Sigmoid colon (tissue), 7 donors: ENCODE data around the gene ICE1. TPM values are rescaled to one million over a fixed set of nuclear protein-coding genes. Genes with fewer than 3 reads are reported as not detected.
"Not testable (repeated sequence)": the region's sequence is repeated elsewhere in the genome, so short reads cannot be mapped to it uniquely, and the experiment has no call there.

Experiments used
- DNase-seq: peaks from one replicate; pipeline ENCODE4 v3.0.0-alpha.2; 2019
- H3K27ac ChIP-seq, 4 donors: fragments of 200-600 bp; sonication (generic); one replicate each; pipeline ENCODE4 v1.5.1; 2016 to 2019; ENCODE audit warnings: mild to moderate bottlenecking in 1 of 4
- H3K27me3 ChIP-seq, 3 donors: fragments of 200-600 bp; sonication (generic); one replicate each; pipeline ENCODE4 v1.5.1; 2019; ENCODE audit warnings: mild to moderate bottlenecking in 1 of 3
- H3K36me3 ChIP-seq, 4 donors: fragments of 200-600 bp; sonication (generic); one replicate each; pipeline ENCODE4 v1.5.1; 2016 to 2019
- H3K4me1 ChIP-seq, 4 donors: fragments of 200-600 bp; sonication (generic); one replicate each; pipeline ENCODE4 v1.5.1; 2017 to 2019
- H3K4me3 ChIP-seq, 4 donors: fragments of 200-600 bp; sonication (generic); one replicate each; pipeline ENCODE4 v1.5.1; 2017 to 2019; ENCODE audit warnings: mild to moderate bottlenecking in 2 of 4, moderate library complexity in 1 of 4
- H3K9me3 ChIP-seq, 4 donors: fragments of 200-600 bp in 3 of 4; sonication (generic) in 3 of 4; one replicate each; pipeline versions ENCODE4 v1.5.1 to v1.6.1; 2013 to 2019
- CTCF ChIP-seq, 4 experiments: fragments of 450-650 bp in 3 of 4; fragments of 200-600 bp in 1 of 4; IDR thresholded peaks; one replicate each; pipeline ENCODE4 v1.5.1; 2016 to 2019; ENCODE audit warnings: antibody characterized with exemption in 4 of 4, mild to moderate bottlenecking in 3 of 4, moderate library complexity in 2 of 4
- EP300 ChIP-seq, 4 donors: sonication (generic); formaldehyde crosslinking; IDR thresholded peaks; one replicate each; pipeline ENCODE4 v1.6.1; 2017; ENCODE audit warnings: antibody characterized with exemption in 4 of 4
- POLR2A ChIP-seq, 2 donors: fragments of 450-650 bp; IDR thresholded peaks; one replicate each; pipeline ENCODE4 v1.6.1; 2016; ENCODE audit warnings: antibody characterized with exemption in 2 of 2, mild to moderate bottlenecking in 2 of 2, moderate library complexity in 2 of 2
- POLR2AphosphoS5 ChIP-seq, 4 donors: sonication (generic); formaldehyde crosslinking; IDR thresholded peaks; one replicate each; pipeline ENCODE4 v1.6.1; 2017; ENCODE audit warnings: antibody characterized with exemption in 4 of 4
- WGBS, 2 donors: extraction: QIAGEN DNeasy Blood & Tissue Kit; methylation state at CpG; one replicate each; pipeline ENCODE4 v1.1.7; 2013; 5-methylcytosine and 5-hydroxymethylcytosine counted together
- intact Hi-C: fragments of 100-400 bp; cut with DNase I; formaldehyde crosslinking; loops from one replicate; pipeline ENCODE4 v1.15.1; 2023
- polyA plus RNA-seq, 3 donors: library from polyadenylated mRNA; stranded (reverse); fragments of 200-250 nt; gene quantifications; one replicate each; pipeline ENCODE4 v1.2.3, GENCODE V29; 2013
- total RNA-seq, 4 donors: library from RNA; depleted of rRNA; stranded (reverse); fragments of >200 nt; gene quantifications; one replicate each; pipeline ENCODE4 v1.1.0, GENCODE V29; 2016
- donor health status: healthy with polysubstance abuse.
- donor health status: Bipolar disorder and iron deficiency.
- donor health status: healthy.

The ICE1 gene
- total and polyA plus RNA-seq, 7 donors, result 4.4 to 32.6 (median 28.1) TPM

DNA sequence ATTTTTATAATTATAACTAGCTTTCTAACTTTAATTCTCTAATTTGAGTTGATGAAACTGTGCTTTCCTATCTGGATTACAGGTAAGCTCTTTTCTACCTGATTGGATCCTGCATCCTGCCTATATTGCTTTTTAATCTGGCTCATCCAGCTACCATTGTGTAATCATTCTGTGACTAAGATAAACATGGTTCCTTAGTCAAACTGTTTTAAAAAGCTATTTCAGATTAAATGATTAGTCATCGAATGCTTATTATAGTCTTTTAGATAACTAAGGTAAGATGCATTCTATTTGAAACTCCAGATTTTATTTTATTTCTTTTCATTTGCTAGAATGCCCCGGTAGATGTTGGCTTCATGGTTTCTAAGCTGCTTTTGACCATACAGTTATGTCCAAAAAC, 50.7 kb downstream of the ICE1 start:
- intact Hi-C loops, result no loop called here
- no peaks in the 10 kb centered on the region for H3K27me3 ChIP-seq
- H3K9me3 ChIP-seq, result no peaks in the 10 kb centered on the region
- no peak overlapping the region for H3K4me3 ChIP-seq
- peaks cover 0 to 64% (median 12%) of the 10 kb centered on the region in 4 donors for H3K36me3 ChIP-seq
- H3K4me1 ChIP-seq, result no peaks in the 10 kb centered on the region
- no peak for DNase-seq
- 96 to 98% methylated on average over 2 of the region's 2 CpGs for WGBS, 2 donors
- no peak overlapping the region for H3K27ac ChIP-seq
- no peak for TF ChIP-seq CTCF (IDR thresholded peaks at IDR 0.05)
- no peak for TF ChIP-seq POLR2A (IDR thresholded peaks at IDR 0.05)
- TF ChIP-seq POLR2AphosphoS5 (IDR thresholded peaks at IDR 0.05), result no peak
- no peak for TF ChIP-seq EP300 (IDR thresholded peaks at IDR 0.05)

DNA sequence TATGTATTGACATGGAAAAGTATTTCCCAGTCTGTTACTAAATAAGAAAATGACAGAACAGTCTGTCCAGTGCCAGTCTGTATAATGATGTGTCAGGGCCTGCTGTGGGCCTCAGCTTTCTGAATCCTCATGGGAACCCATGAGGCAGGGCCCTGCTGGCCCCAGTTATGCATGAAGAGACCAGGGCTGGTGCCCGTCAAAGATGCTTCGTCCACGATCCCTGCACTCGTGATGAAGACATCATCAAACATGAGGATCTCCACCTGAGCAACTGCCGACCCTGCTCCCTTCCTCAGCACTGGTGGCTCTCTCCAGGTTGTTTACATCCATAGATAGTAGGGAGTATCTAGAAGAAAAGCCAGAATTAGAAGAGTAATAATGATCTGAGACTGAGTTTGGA, 52.5 kb downstream of the ICE1 start:
- no peaks in the 10 kb centered on the region for H3K4me1 ChIP-seq
- 96 to 97% methylated on average over 5 of the region's 5 CpGs for WGBS, 2 donors
- TF ChIP-seq POLR2A (IDR thresholded peaks at IDR 0.05), result no peak
- TF ChIP-seq EP300 (IDR thresholded peaks at IDR 0.05), result no peak
- no peak for TF ChIP-seq POLR2AphosphoS5 (IDR thresholded peaks at IDR 0.05)
- no peak for TF ChIP-seq CTCF (IDR thresholded peaks at IDR 0.05)
- intact Hi-C loops, result no loop called here
- no peaks in the 10 kb centered on the region for H3K9me3 ChIP-seq
- no peak overlapping the region for H3K4me3 ChIP-seq
- no peaks in the 10 kb centered on the region for H3K27me3 ChIP-seq
- H3K27ac ChIP-seq, result no peak overlapping the region
- no peak for DNase-seq
- peaks cover 0 to 57% (median 12%) of the 10 kb centered on the region in 4 donors for H3K36me3 ChIP-seq

GRCh38 chr5:5475975-5476374, 53.5 kb downstream of the ICE1 start:
- Histone ChIP-seq H3K36me3 (peaks cover 0 to 57% (median 12%) of the 10 kb centered on the region in 4 donors), H3K27ac (no peak overlapping the region), H3K9me3 (no peaks in the 10 kb centered on the region), H3K4me1 (no peaks in the 10 kb centered on the region), H3K27me3 (no peaks in the 10 kb centered on the region), H3K4me3 (no peak overlapping the region)
- 97 to 99% methylated on average over 2 of the region's 2 CpGs for WGBS, 2 donors
- no peak for DNase-seq
- intact Hi-C loops, result no loop called here
- no peak for TF ChIP-seq EP300 (IDR thresholded peaks at IDR 0.05)

- H3K9me3 ChIP-seq, intact Hi-C loops, H3K4me1 ChIP-seq, H3K27me3 ChIP-seq, DNase-seq, H3K4me3 ChIP-seq, H3K27ac ChIP-seq: not testable (repeated sequence)
- peaks cover 0 to 55% (median 13%) of the 10 kb centered on the region in 4 donors for H3K36me3 ChIP-seq
- WGBS, 2 donors, result 98 to 100% methylated on average over 1 of the region's 1 CpG
Measured at GRCh38 chr5:5479578-5479977, 57.1 kb downstream of the ICE1 start.

GRCh38 chr5:5480481-5481111, 58.1 kb downstream of the ICE1 start:
- H3K36me3 ChIP-seq, result peaks cover 0 to 45% (median 10%) of the 10 kb centered on the region in 4 donors
- no peak overlapping the region for H3K4me3 ChIP-seq
- WGBS, 2 donors, result 92 to 94% methylated on average over 8 of the region's 8 CpGs

More at GRCh38 chr5:5480481-5481111, 58.1 kb downstream of the ICE1 start:
- H3K4me1 ChIP-seq, result no peaks in the 10 kb centered on the region
- no peaks in the 10 kb centered on the region for H3K27me3 ChIP-seq
- intact Hi-C loops, result no loop called here
- H3K9me3 ChIP-seq, result no peaks in the 10 kb centered on the region
- no peak for TF ChIP-seq EP300 (IDR thresholded peaks at IDR 0.05)
- TF ChIP-seq POLR2AphosphoS5 (IDR thresholded peaks at IDR 0.05), result no peak
- TF ChIP-seq CTCF (IDR thresholded peaks at IDR 0.05), result no peak
- no peak for TF ChIP-seq POLR2A (IDR thresholded peaks at IDR 0.05)
- no peak overlapping the region for H3K27ac ChIP-seq
- DNase-seq, result no peak
